ENCODE data around the gene TIMP4.

TIMP4 gene

GRCh38 chr3:12185172-12185710 is 26.5 kb upstream of the TIMP4 start:
- no peak for DNase-seq (ENCODE audit: low read depth)

GRCh38 chr3:12184541-12184940 is 25.8 kb upstream of the TIMP4 start:
- no peak for DNase-seq (ENCODE audit: low read depth)

- DNase-seq (ENCODE audit: low read depth), result no peak
These were observed 24.2 kb upstream of the TIMP4 start for GRCh38 chr3:12182687-12183441.

- no peak for DNase-seq (ENCODE audit: low read depth)
These were observed 23.1 kb upstream of the TIMP4 start for GRCh38 chr3:12181806-12182205.

- no peak for DNase-seq (ENCODE audit: low read depth)
These were observed 22.6 kb upstream of the TIMP4 start for GRCh38 chr3:12181301-12181700.

- DNase-seq (ENCODE audit: low read depth), result no peak
These were observed 21.9 kb upstream of the TIMP4 start for GRCh38 chr3:12180631-12181030.

GRCh38 chr3:12180218-12180617 is 21.5 kb upstream of the TIMP4 start:
- no peak for DNase-seq (ENCODE audit: low read depth)

- no peak for DNase-seq (ENCODE audit: low read depth)
These were observed 20.7 kb upstream of the TIMP4 start for GRCh38 chr3:12179441-12179840.

GRCh38 chr3:12178091-12178820 is 19.5 kb upstream of the TIMP4 start:
- no peak for DNase-seq (ENCODE audit: low read depth)

- DNase-seq (ENCODE audit: low read depth), result no peak
These were observed 18.4 kb upstream of the TIMP4 start for GRCh38 chr3:12177126-12177525.

- DNase-seq (ENCODE audit: low read depth), result no peak
These were observed 17.2 kb upstream of the TIMP4 start for GRCh38 chr3:12175844-12176453.

GRCh38 chr3:12175137-12175593 is 16.5 kb upstream of the TIMP4 start:
- DNase-seq (ENCODE audit: low read depth), result no peak

- DNase-seq (ENCODE audit: low read depth), result no peak
These were observed 11.5 kb upstream of the TIMP4 start for GRCh38 chr3:12170207-12170606.

GRCh38 chr3:12165909-12166308 is 7.2 kb upstream of the TIMP4 start:
- DNase-seq (ENCODE audit: low read depth), result no peak

GRCh38 chr3:12159227-12159601 is 502 bp upstream of the TIMP4 start:
- DNase-seq (ENCODE audit: low read depth), result no peak

GRCh38 chr3:12157026-12157425 is 1.7 kb downstream of the TIMP4 start:
- DNase-seq (ENCODE audit: low read depth), result no peak

- DNase-seq (ENCODE audit: low read depth), result no peak
These were observed 2.9 kb downstream of the TIMP4 start for GRCh38 chr3:12155828-12156227.

GRCh38 chr3:12155264-12155663 is 3.4 kb downstream of the TIMP4 start:
- no peak for DNase-seq (ENCODE audit: low read depth)

- DNase-seq (ENCODE audit: low read depth), result no peak
These were observed 4.6 kb downstream of the TIMP4 start for GRCh38 chr3:12154151-12154550.

- no peak for DNase-seq (ENCODE audit: low read depth)
These were observed 8.6 kb downstream of the TIMP4 start for GRCh38 chr3:12150112-12150511.

GRCh38 chr3:12149029-12149428 is 9.7 kb downstream of the TIMP4 start:
- DNase-seq (ENCODE audit: low read depth), result no peak

GRCh38 chr3:12148183-12148940 is 10.3 kb downstream of the TIMP4 start:
- no peak for DNase-seq (ENCODE audit: low read depth)

All from activated T-helper 1 cell treated with Interleukin-2 at 50 U/mL for 16 hours (primary cell).